ENCODE measurements around the gene PDP2.

DNA sequence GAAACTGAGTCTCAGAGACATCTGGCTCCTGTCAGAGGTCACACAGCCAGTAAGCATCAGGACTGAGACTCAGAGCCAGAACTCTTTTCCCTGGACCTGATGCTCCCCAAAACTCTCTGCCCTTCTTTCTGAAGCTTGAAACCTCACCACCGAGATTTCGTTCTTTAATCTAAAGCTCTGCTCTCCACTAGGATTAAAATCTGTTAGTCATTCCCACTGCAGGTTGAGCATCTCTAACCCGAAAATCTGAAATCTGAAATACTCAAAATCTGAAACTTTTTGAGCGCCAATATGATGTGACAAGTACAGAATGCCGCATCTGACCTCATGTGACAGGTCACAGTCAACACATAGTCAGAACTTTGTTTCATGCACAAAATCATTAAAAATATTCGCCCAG is 36.2 kb downstream of the PDP2 start:
- TF ChIP-seq, protein P1, sequence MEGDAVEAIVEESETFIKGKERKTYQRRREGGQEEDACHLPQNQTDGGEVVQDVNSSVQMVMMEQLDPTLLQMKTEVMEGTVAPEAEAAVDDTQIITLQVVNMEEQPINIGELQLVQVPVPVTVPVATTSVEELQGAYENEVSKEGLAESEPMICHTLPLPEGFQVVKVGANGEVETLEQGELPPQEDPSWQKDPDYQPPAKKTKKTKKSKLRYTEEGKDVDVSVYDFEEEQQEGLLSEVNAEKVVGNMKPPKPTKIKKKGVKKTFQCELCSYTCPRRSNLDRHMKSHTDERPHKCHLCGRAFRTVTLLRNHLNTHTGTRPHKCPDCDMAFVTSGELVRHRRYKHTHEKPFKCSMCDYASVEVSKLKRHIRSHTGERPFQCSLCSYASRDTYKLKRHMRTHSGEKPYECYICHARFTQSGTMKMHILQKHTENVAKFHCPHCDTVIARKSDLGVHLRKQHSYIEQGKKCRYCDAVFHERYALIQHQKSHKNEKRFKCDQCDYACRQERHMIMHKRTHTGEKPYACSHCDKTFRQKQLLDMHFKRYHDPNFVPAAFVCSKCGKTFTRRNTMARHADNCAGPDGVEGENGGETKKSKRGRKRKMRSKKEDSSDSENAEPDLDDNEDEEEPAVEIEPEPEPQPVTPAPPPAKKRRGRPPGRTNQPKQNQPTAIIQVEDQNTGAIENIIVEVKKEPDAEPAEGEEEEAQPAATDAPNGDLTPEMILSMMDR (conservative IDR thresholded peaks at IDR 0.05; ENCODE audit: low read length): no peak
- no peak for TF ChIP-seq EZH2phosphoT487 (IDR thresholded peaks at IDR 0.05; ENCODE audit: borderline replicate concordance)

Measured in Loucy (cell line).